Loucy (cell line): Measurements from ENCODE around the gene CD37.
A peak's percentile ranks its signal among the peaks of the same experiment; 100 is the strongest.
"Not testable (repeated sequence)": the region's sequence is repeated elsewhere in the genome, so short reads cannot be mapped to it uniquely, and the experiment has no call there.

Source experiments
- H2AFZ ChIP-seq: fragments of 200-600 bp; sonication (generic); 2 replicates; pipeline ENCODE4 v1.6.0; 2016; ENCODE audit warnings: antibody characterized with exemption, mild to moderate bottlenecking, low read length, moderate library complexity
- H3F3A ChIP-seq: fragments of 200-600 bp; 2 replicates; pipeline ENCODE4 v1.6.0; 2016; ENCODE audit warnings: antibody characterized with exemption, low read depth, mild to moderate bottlenecking
- H3K27me3 ChIP-seq: fragments of 200-600 bp; sonication (generic); 2 replicates; pipeline ENCODE4 v1.6.1; 2014; ENCODE audit warnings: low read length, mild to moderate bottlenecking; ENCODE audit not compliant: insufficient read depth, poor library complexity, severe bottlenecking
- H3K36me3 ChIP-seq: fragments of 200-600 bp; sonication (generic); 2 replicates; pipeline ENCODE4 v1.6.1; 2016; ENCODE audit warnings: low read length; ENCODE audit not compliant: insufficient read depth
- H3K4me1 ChIP-seq: fragments of 200-600 bp; sonication (generic); 2 replicates; pipeline ENCODE4 v1.5.1; 2014; ENCODE audit warnings: low read length, mild to moderate bottlenecking; ENCODE audit not compliant: insufficient read depth, poor library complexity, severe bottlenecking
- H3K4me2 ChIP-seq: fragments of 200-600 bp; sonication (generic); 2 replicates; pipeline ENCODE4 v1.6.0; 2014; ENCODE audit warnings: antibody characterized with exemption, low read length, low read depth, mild to moderate bottlenecking; ENCODE audit not compliant: poor library complexity, severe bottlenecking
- H3K4me3 ChIP-seq: fragments of 200-600 bp; sonication (generic); 2 replicates; pipeline ENCODE4 v1.5.1; 2014; ENCODE audit warnings: low read length, mild to moderate bottlenecking, mixed read lengths; ENCODE audit not compliant: poor library complexity, severe bottlenecking
- H3K79me2 ChIP-seq: fragments of 200-600 bp; sonication (generic); 2 replicates; pipeline ENCODE4 v1.6.1; 2014; ENCODE audit warnings: low read length; ENCODE audit not compliant: insufficient read depth
- H3K9ac ChIP-seq: fragments of 200-600 bp; sonication (generic); 2 replicates; pipeline ENCODE4 v1.6.0; 2014; ENCODE audit warnings: mild to moderate bottlenecking, low read depth, low read length, moderate library complexity; ENCODE audit not compliant: poor library complexity, severe bottlenecking
- H3K9me2 ChIP-seq: fragments of 200-600 bp; sonication (generic); replicated peaks from 2 replicates; pipeline ENCODE4 v1.6.1; 2016; ENCODE audit warnings: low read depth, low read length, mixed read lengths
- H3K9me3 ChIP-seq: fragments of 200-600 bp; sonication (generic); 2 replicates; pipeline ENCODE4 v1.6.1; 2014; ENCODE audit warnings: mild to moderate bottlenecking, antibody characterized with exemption, low read length, low read depth; ENCODE audit not compliant: insufficient read depth
- H4K20me1 ChIP-seq: fragments of 200-600 bp; sonication (generic); 2 replicates; pipeline ENCODE4 v1.6.0; 2014; ENCODE audit warnings: antibody characterized with exemption, low read length, mild to moderate bottlenecking; ENCODE audit not compliant: insufficient read depth, poor library complexity, severe bottlenecking
- EZH2phosphoT487 ChIP-seq: fragments of 200-600 bp; IDR thresholded peaks from 2 replicates; pipeline ENCODE4 v1.6.1; 2018; ENCODE audit warnings: antibody characterized with exemption, mild to moderate bottlenecking, moderate library complexity, borderline replicate concordance
- TF ChIP-seq, protein P1 (sequence below): fragments of 200-600 bp; sonication (generic); conservative IDR thresholded peaks from 2 replicates; pipeline ENCODE4 v1.5.1; 2014; ENCODE audit warnings: mild to moderate bottlenecking, antibody characterized with exemption, low read length

The CD37 gene

DNA sequence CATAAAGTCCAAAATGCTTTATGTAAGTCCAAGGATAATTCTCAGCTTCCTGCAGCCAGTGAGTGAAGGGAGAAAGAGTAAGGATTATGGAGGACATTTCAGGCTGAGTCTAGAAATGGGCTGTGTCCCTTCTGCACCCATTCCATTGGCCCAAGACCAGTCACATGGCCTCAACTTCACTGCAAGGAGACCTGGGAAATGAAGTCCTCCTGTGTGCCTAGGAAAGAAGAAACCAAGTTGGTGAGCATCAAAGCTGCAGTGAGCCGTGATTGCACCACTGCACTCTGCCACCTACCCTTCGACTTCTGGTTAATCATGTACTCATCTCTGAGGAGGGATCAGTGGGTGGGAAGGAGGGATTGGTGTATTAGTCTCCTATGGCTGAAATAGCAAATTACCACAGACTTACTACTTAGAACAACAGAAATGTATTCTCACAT is 3.6 kb upstream of the CD37 start:
- Histone ChIP-seq H3K4me2 (peak overlapping the region; percentile 59), H2AFZ (peak overlapping the region; percentile 81)

DNA sequence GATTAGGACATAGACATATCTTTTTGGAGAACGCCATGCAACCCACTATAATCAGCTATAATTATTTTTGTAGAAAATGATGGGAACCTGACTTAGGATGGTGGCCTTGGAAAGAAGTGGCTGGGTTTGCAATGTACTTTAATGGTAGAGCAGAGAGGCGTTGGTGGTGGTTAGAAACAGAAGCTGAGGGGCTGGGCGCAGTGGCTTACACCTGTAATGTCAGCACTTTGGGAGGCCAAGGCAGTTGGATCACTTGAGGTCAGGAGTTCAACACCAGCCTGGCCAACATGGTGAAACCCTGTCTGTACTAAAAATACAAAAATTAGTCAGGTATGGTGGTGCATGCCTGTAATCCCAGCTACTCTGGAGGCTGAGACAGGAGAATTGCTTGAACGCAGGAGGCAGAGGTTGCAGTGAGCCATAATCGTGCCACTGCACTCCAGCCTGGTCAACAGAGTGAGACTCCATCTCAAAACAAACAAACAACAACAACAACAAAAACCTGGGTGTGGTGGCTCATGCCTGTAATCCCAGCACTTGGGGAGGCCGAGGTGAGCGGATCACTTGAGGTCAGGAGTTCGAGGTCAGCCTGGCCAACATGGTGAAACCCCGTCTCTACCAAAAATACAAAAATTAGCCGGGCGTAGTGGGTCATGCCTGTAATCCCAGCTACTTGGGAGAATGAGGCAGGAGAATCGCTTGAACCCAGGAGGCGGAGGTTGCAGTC is 2.4 kb upstream of the CD37 start:
- H3K9ac ChIP-seq = peak overlapping the region; percentile 84
- not testable (repeated sequence) for H3K9me3 ChIP-seq, H4K20me1 ChIP-seq, H3K9me2 ChIP-seq, H2AFZ ChIP-seq, H3K27me3 ChIP-seq, H3K36me3 ChIP-seq, H3F3A ChIP-seq
- H3K4me1 ChIP-seq = peaks cover 37% of the 10 kb centered on the region
- H3K4me3 ChIP-seq = peak overlapping the region; percentile 84
- peak overlapping the region; percentile 85 for H3K4me2 ChIP-seq
- H3K79me2 ChIP-seq = peaks cover 16% of the 10 kb centered on the region; the same call in 1 of the 2 replicates

More for the DNA sequence above, 3.6 kb upstream of the CD37 start:
- peak overlapping the region; percentile 18 for H3K9ac ChIP-seq
- H3F3A ChIP-seq = no peaks in the 10 kb centered on the region
- no peaks in the 10 kb centered on the region for H3K9me2 ChIP-seq
- H3K27me3 ChIP-seq = no peaks in the 10 kb centered on the region
- peaks cover 11% of the 10 kb centered on the region; the same call in 1 of the 2 replicates for H3K79me2 ChIP-seq
- H4K20me1 ChIP-seq = no peaks in the 10 kb centered on the region
- H3K4me1 ChIP-seq = peaks cover 37% of the 10 kb centered on the region
- no peaks in the 10 kb centered on the region for H3K9me3 ChIP-seq
- H3K36me3 ChIP-seq = no peaks in the 10 kb centered on the region
- H3K4me3 ChIP-seq = peak overlapping the region; percentile 60
- TF ChIP-seq EZH2phosphoT487 = no peak
- TF ChIP-seq, protein P1, sequence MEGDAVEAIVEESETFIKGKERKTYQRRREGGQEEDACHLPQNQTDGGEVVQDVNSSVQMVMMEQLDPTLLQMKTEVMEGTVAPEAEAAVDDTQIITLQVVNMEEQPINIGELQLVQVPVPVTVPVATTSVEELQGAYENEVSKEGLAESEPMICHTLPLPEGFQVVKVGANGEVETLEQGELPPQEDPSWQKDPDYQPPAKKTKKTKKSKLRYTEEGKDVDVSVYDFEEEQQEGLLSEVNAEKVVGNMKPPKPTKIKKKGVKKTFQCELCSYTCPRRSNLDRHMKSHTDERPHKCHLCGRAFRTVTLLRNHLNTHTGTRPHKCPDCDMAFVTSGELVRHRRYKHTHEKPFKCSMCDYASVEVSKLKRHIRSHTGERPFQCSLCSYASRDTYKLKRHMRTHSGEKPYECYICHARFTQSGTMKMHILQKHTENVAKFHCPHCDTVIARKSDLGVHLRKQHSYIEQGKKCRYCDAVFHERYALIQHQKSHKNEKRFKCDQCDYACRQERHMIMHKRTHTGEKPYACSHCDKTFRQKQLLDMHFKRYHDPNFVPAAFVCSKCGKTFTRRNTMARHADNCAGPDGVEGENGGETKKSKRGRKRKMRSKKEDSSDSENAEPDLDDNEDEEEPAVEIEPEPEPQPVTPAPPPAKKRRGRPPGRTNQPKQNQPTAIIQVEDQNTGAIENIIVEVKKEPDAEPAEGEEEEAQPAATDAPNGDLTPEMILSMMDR = no peak

DNA sequence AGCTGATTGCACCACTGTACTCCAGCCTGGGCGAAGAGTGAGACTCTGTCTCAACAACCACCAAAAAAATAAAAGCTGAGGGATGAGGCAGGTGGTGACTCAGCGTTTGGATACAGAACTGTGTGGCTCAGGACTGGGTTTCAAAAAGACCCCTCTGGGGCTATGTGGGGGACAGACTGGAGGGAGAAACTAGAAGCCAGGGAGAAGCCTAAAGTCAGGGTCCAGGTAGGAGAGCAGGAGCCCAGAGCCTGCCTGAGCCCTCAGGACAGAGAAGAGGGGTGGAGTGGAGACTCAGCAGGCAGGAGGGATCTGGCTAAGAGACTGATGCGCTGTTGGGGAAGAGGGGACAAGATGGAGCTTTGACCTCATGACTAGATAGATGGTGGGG is 1.8 kb upstream of the CD37 start:
- peaks cover 37% of the 10 kb centered on the region for H3K4me1 ChIP-seq
- no peaks in the 10 kb centered on the region for H4K20me1 ChIP-seq
- TF ChIP-seq, protein P1 = no peak
- no peak for TF ChIP-seq EZH2phosphoT487
- H3K79me2 ChIP-seq = peaks cover 16% of the 10 kb centered on the region; the same call in 1 of the 2 replicates
- H3K9me2 ChIP-seq = no peaks in the 10 kb centered on the region
- H2AFZ ChIP-seq = no peak overlapping the region
- peak overlapping the region; percentile 85 for H3K4me2 ChIP-seq
- H3K9me3 ChIP-seq = no peaks in the 10 kb centered on the region
- H3K36me3 ChIP-seq = no peaks in the 10 kb centered on the region
- no peaks in the 10 kb centered on the region for H3K27me3 ChIP-seq
- H3K4me3 ChIP-seq = peak overlapping the region; percentile 84
- H3F3A ChIP-seq = no peaks in the 10 kb centered on the region
- H3K9ac ChIP-seq = peak overlapping the region; percentile 84
